CD4-positive, alpha-beta memory T cell (primary cell): Measurements from ENCODE around the gene ESPN. TPM values are rescaled to one million over a fixed set of nuclear protein-coding genes. Genes with fewer than 3 reads are reported as not detected.
"Not testable (repeated sequence)": the region's sequence is repeated elsewhere in the genome, so short reads cannot be mapped to it uniquely, and the experiment has no call there.

ENCODE experiments used
- CTCF ChIA-PET: fragments of 350-600 bp; sonication (Branson Sonifier 250); formaldehyde crosslinking; loops from one replicate; lab custom pipeline; 2021; ENCODE audit warnings: inconsistent platforms; ENCODE audit not compliant: partially characterized antibody; lab: Charles Lee
- POLR2A ChIA-PET: fragments of 350-600 bp; sonication (Branson Sonifier 250); formaldehyde crosslinking; loops from one replicate; lab custom pipeline; 2021; ENCODE audit not compliant: partially characterized antibody; lab: Charles Lee
- DNase-seq, 5 donors: peaks; one replicate each; pipeline versions ENCODE4 v3.0.0 to v3.0.0-alpha.2; 2020 to 2022; ENCODE audit warnings: mixed read lengths in 1 of 5
- H3K27ac ChIP-seq: one replicate; pipeline ENCODE4 v1.7.0; 2013; ENCODE audit warnings: low read depth, low read length
- H3K27me3 ChIP-seq: 2 replicates; pipeline ENCODE4 v1.7.0; 2013; ENCODE audit warnings: mild to moderate bottlenecking, low read length, moderate library complexity; ENCODE audit not compliant: insufficient read depth
- H3K36me3 ChIP-seq: 2 replicates; pipeline ENCODE4 v1.7.0; 2013; ENCODE audit warnings: mild to moderate bottlenecking, low read length, moderate library complexity; ENCODE audit not compliant: insufficient read depth
- H3K4me1 ChIP-seq: 2 replicates; pipeline ENCODE4 v1.7.0; 2013; ENCODE audit warnings: mild to moderate bottlenecking, low read length, moderate library complexity; ENCODE audit not compliant: insufficient read depth
- H3K4me3 ChIP-seq, 2 donors: one replicate each; pipeline ENCODE4 v1.7.0; 2013; ENCODE audit warnings: low read length in 2 of 2, mild to moderate bottlenecking in 1 of 2
- H3K9me3 ChIP-seq, 2 donors: one replicate each; pipeline ENCODE4 v1.7.0; 2013; ENCODE audit warnings: low read length in 2 of 2, control low read depth in 1 of 2; ENCODE audit not compliant: control insufficient read depth in 1 of 2
- H3K27ac Mint-ChIP-seq, 7 donors: one replicate each; pipeline ENCODE4 v1.8.0; 2020 to 2021; ENCODE audit warnings: mixed read lengths in 7 of 7, mild to moderate bottlenecking in 6 of 7, inconsistent platforms in 3 of 7, moderate library complexity in 3 of 7
- H3K27me3 Mint-ChIP-seq, 2 donors: one replicate each; pipeline ENCODE4 v1.8.0; 2020 to 2021; ENCODE audit warnings: mixed read lengths in 2 of 2
- H3K36me3 Mint-ChIP-seq, 2 donors: one replicate each; pipeline ENCODE4 v1.8.0; 2020 to 2021; ENCODE audit warnings: mixed read lengths in 2 of 2, inconsistent platforms in 1 of 2, mild to moderate bottlenecking in 1 of 2
- H3K4me1 Mint-ChIP-seq, 4 donors: one replicate each; pipeline ENCODE4 v1.8.0; 2020 to 2021; ENCODE audit warnings: mixed read lengths in 4 of 4, mild to moderate bottlenecking in 1 of 4
- H3K4me3 Mint-ChIP-seq, 8 donors: one replicate each; pipeline ENCODE4 v1.8.0; 2020 to 2021; ENCODE audit warnings: mixed read lengths in 8 of 8, mild to moderate bottlenecking in 7 of 8, moderate library complexity in 6 of 8, inconsistent platforms in 3 of 8
- H3K9me3 Mint-ChIP-seq, 8 donors: one replicate each; pipeline ENCODE4 v1.8.0; 2020 to 2021; ENCODE audit warnings: mixed read lengths in 8 of 8, mild to moderate bottlenecking in 5 of 8, inconsistent platforms in 3 of 8, moderate library complexity in 1 of 8
- intact Hi-C: fragments of 100-400 bp; cut with micrococcal nuclease; formaldehyde crosslinking; loops from one replicate; pipeline ENCODE4 v1.15.1; 2023
- polyA plus RNA-seq, 2 donors: library from polyadenylated mRNA; unstranded; fragments of 300-500 nt; fragmentation: Illumina TruSeq; gene quantifications; one replicate each; pipeline ENCODE4 v1.2.3, GENCODE V29; 2021
- total RNA-seq, 2 experiments: library from RNA; stranded (reverse); gene quantifications; one replicate each; pipeline ENCODE4 v1.2.3, GENCODE V29; 2021

The ESPN gene
- total and polyA plus RNA-seq, 4 experiments from 2014 or later: 0.48 to 13.5 (median 6.3) TPM

DNA sequence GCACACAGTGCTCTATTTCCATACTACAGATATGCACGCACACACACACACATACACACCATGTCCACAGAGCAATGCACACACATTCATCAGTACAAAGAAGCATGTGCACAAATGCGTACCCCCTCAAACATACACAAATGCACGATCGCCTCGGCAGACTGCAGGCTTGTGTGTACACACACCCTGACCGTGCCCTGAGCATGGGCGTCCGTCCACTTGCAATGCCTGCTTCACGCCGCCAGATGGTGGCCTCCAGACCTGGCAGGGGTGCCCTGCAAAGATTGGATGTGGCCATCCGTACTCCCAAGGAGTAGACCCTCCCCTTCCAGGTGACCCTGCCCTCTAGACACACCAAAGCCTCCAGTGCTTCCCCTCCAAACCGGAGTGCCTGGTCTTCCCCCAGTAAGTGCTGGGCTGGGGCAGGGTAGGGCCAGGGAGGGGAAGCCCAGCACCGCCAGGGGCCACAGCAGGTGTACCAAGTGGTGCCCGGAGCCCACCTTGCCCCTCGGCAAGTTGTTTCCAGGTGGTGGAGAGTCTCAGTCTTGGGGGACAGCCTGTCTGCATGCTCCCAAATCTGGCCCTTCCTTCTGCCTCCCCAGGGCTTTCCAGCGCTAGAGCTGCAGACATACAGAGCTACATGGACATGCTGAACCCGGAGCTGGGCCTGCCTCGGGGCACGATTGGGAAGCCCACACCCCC is 20.6 kb downstream of the ESPN start:
- H3K27ac Mint-ChIP-seq: peak overlapping the region in 2 of 7 donors; percentile 7 to 22
- Histone ChIP-seq H3K4me1 (peaks cover 36% of the 10 kb centered on the region), H3K4me3 (no peak overlapping the region), H3K9me3 (no peaks in the 10 kb centered on the region), H3K27me3 (peaks cover 11% of the 10 kb centered on the region), H3K27ac (no peak overlapping the region), H3K36me3 (no peaks in the 10 kb centered on the region)
- intact Hi-C loops: no loop called here
- CTCF ChIA-PET: interaction anchor here (0.8 to 2.0 kb wide), 7 partner anchors 9 to 30 kb away, joined by 3 to 9 read pairs (median 4); partner anchors contain the start of gene TNFRSF25
- peak overlapping the region in 1 of 8 donors; percentile 11 for H3K4me3 Mint-ChIP-seq
- H3K27me3 Mint-ChIP-seq: peaks cover 18 to 19% of the 10 kb centered on the region in 2 donors
- no peaks in the 10 kb centered on the region for H3K36me3 Mint-ChIP-seq
- DNase-seq: peak in 1 of 5 donors; percentile 47
- H3K9me3 Mint-ChIP-seq: peaks cover 0 to 1% (median 0%) of the 10 kb centered on the region in 8 donors
- POLR2A ChIA-PET: interaction anchor here (18.5 kb wide), 1 partner anchor 15 kb away, joined by 390 read pairs; the partner anchor contains the start of gene TNFRSF25
- H3K4me1 Mint-ChIP-seq: peaks cover 13 to 24% (median 19%) of the 10 kb centered on the region in 4 donors

DNA sequence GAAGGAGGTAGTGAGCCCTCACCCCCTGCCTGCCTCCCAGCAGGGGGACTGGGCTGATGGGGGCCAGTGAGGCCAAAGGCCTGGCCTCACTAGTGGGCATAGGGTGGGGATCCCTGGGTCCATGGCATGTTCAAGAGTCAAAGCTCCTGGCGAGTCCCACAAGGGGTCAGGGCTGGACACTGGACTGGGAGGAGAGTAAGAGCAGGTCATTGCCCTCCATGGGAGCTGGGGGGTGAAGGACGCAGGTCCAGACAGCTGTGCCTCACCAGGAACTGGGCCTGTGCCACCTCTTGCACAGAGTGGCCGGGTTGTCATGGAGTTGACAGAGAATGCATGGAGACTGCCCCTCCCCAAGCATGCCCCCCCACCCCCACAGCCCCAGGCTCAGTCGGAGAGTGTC is 21.4 kb downstream of the ESPN start:
- peaks cover 11% of the 10 kb centered on the region for H3K27me3 ChIP-seq
- Mint-ChIP-seq H3K27me3 (peaks cover 23 to 25% of the 10 kb centered on the region in 2 donors), H3K4me3 (peak overlapping the region in 3 of 8 donors; percentile 39 to 68 (median 46)), H3K4me1 (peaks cover 13 to 31% (median 20%) of the 10 kb centered on the region in 4 donors)
- H3K36me3 Mint-ChIP-seq, H3K9me3 ChIP-seq, H3K27ac Mint-ChIP-seq, H3K27ac ChIP-seq, DNase-seq, H3K36me3 ChIP-seq, intact Hi-C loops, H3K9me3 Mint-ChIP-seq, H3K4me3 ChIP-seq: not testable (repeated sequence)
- H3K4me1 ChIP-seq: peaks cover 34% of the 10 kb centered on the region
- CTCF ChIA-PET: interaction anchor here (0.8 to 2.0 kb wide), 6 partner anchors 8 to 30 kb away, joined by 3 to 9 read pairs (median 4); partner anchors contain the start of gene TNFRSF25
- POLR2A ChIA-PET: interaction anchor here (18.5 kb wide), 1 partner anchor 14 kb away, joined by 390 read pairs; the partner anchor contains the start of gene TNFRSF25

DNA sequence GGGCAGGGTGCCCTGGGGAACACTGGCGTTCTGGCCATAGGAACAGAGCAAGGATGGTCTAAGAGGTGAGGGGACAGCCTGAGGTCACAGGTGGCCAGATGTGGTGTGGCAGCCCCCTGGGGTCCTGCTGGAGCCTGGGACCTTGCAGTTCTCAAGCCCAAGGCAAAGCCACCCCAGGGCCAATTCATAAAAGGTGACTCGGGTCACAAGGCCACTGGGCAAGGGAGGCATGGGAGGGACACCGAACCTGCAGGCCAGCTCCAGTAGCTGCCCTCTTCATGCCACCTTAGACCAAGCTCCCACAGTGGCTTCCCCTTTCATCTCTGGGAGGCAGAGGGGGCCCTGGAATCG is 22.1 kb downstream of the ESPN start:
- no peaks in the 10 kb centered on the region for H3K9me3 ChIP-seq
- Mint-ChIP-seq H3K27me3 (peaks cover 20 to 25% of the 10 kb centered on the region in 2 donors), H3K36me3 (no peaks in the 10 kb centered on the region), H3K4me3 (peak overlapping the region in 6 of 8 donors; percentile 41 to 69 (median 58)), H3K27ac (no peak overlapping the region), H3K9me3 (peaks cover 0 to 1% (median 0%) of the 10 kb centered on the region in 8 donors), H3K4me1 (peaks cover 13 to 31% (median 20%) of the 10 kb centered on the region in 4 donors)
- H3K36me3 ChIP-seq: no peaks in the 10 kb centered on the region
- ChIA-PET CTCF (interaction anchor here (1.2 to 2.6 kb wide), 4 partner anchors 13 to 40 kb away, joined by 3 to 9 read pairs (median 8); partner anchors contain the start of gene TNFRSF25), POLR2A (interaction anchor here (2.0 to 18.5 kb wide), 2 partner anchors 13 to 44 kb away, joined by 8 to 390 read pairs; partner anchors contain the start of genes PLEKHG5 and TNFRSF25)
- peaks cover 11% of the 10 kb centered on the region for H3K27me3 ChIP-seq
- H3K4me1 ChIP-seq: peaks cover 32% of the 10 kb centered on the region
- H3K4me3 ChIP-seq: no peak overlapping the region
- intact Hi-C loops: loop anchor here (1.0 kb wide), 1 partner anchor 29 kb away; no protein-coding TSS in a partner anchor
- DNase-seq: no peak
- no peak overlapping the region for H3K27ac ChIP-seq

DNA sequence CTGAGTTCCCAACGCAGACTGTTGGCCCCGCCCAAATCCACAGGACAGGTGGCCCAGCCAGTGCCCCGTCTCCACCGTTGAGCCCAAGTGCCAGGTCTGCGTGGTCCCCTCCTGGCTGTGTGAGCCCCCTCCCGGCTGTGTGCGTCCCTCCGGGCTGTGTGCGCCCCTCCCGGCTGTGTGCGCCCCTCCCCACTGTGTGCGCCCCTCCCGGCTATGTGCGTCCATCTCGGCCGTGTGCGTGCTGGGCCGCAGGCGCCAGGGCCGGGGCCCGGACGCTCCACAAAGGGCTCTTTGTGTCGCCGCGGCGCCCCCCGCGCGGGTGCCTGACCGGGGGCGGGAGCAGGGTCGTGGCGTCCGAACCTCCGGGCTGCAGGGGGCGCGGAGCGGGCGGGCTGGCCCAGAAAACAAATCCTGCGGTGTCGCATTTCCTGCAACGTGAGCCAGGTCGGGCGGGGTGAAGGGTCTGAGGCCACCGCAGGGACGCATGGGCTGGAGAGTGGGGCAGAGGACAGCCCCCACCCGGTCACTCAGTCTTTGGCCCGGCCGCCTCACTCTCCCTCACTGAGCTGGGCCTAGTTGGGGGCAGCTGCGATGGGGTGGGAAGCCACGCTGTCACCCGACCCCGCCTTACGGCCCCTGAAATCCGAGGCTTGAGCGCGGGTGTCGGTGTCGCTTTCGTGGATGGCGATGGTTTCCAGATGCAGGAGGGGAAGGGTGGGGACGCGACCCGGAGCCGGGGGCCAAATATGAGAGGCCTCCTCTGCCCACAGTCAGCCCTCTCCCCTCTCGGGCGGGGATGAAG is 22.6 kb downstream of the ESPN start:
- H3K36me3 Mint-ChIP-seq: no peaks in the 10 kb centered on the region
- Histone ChIP-seq H3K4me1 (peaks cover 32% of the 10 kb centered on the region), H3K9me3 (no peaks in the 10 kb centered on the region), H3K4me3 (peak overlapping the region in 1 of 2 donors; percentile 32), H3K36me3 (no peaks in the 10 kb centered on the region), H3K27me3 (peaks cover 11% of the 10 kb centered on the region), H3K27ac (no peak overlapping the region)
- DNase-seq: peak in 1 of 5 donors; percentile 26
- ChIA-PET POLR2A (interaction anchor here (1.2 to 18.5 kb wide), 3 partner anchors 13 to 44 kb away, joined by 3 to 390 read pairs (median 8); partner anchors contain the start of genes PLEKHG5 and TNFRSF25), CTCF (interaction anchor here (0.9 to 5.7 kb wide), 7 partner anchors 10 to 39 kb away, joined by 3 to 53 read pairs (median 9); partner anchors contain the start of gene TNFRSF25)
- H3K4me1 Mint-ChIP-seq: peaks cover 13 to 31% (median 20%) of the 10 kb centered on the region in 4 donors
- H3K4me3 Mint-ChIP-seq: peak overlapping the region; percentile 58 to 77 (median 68)
- peaks cover 0 to 1% (median 0%) of the 10 kb centered on the region in 8 donors for H3K9me3 Mint-ChIP-seq
- H3K27me3 Mint-ChIP-seq: peaks cover 20 to 25% of the 10 kb centered on the region in 2 donors
- intact Hi-C loops: loop anchor here (1.0 kb wide), 1 partner anchor 28 kb away; no protein-coding TSS in a partner anchor
- H3K27ac Mint-ChIP-seq: peak overlapping the region in 3 of 7 donors; percentile 2 to 66 (median 50)

DNA sequence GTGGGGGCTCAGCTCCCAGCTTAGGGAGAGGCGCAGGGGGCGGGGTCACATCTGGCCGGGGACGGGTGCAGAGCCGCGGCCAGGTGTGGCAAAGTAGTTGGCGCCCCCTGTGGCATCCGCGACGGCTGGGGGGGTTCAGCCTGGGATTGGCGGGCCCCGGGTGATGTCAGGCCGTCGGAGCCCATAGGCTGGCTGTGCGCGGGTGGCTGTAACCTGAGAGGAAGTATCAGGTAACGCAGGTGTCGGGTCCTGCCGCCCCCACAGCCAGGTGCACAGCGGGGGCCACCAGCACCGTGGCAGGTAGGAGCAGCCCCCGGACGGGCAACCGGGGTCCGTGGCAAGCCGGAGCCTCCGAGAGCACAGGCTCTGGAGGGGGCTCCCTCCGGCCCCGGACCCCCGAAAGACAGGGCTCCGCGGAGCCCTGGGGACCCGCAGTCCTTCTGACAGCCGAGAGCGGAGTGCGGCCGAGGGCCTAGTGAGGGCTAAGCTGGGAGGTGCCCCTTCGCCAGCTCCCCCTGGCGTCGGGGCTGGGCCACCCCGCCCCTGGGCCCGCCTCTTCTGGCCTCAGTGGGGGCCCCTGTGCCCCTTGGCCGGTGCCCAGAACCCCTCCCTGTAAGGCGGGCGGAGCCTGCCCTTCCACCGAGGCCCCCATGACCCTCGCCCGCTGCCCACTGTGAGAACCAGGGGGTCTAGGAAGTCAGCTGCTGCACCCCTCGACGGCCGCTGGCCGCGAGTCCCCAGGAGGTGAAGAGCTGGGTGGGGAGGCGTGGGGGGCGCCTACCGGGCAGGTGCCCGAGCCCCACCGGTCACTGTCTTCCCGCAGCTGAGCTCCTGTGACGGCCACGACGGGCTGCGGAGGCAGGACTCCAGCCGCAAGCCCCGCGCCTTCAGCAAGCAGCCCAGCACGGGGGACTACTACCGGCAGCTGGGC is 23.5 kb downstream of the ESPN start:
- Mint-ChIP-seq H3K4me3 (peak overlapping the region; percentile 58 to 77 (median 68)), H3K27me3 (peaks cover 20 to 27% of the 10 kb centered on the region in 2 donors), H3K27ac (peak overlapping the region in 4 of 7 donors; percentile 2 to 66 (median 32)), H3K4me1 (peaks cover 13 to 32% (median 21%) of the 10 kb centered on the region in 4 donors), H3K9me3 (peaks cover 0 to 1% (median 0%) of the 10 kb centered on the region in 8 donors), H3K36me3 (no peaks in the 10 kb centered on the region)
- no peaks in the 10 kb centered on the region for H3K9me3 ChIP-seq
- peaks cover 32% of the 10 kb centered on the region for H3K4me1 ChIP-seq
- H3K4me3 ChIP-seq: peak overlapping the region in 1 of 2 donors; percentile 32
- ChIA-PET CTCF (interaction anchor here (0.9 to 5.7 kb wide), 9 partner anchors 9 to 38 kb away, joined by 3 to 53 read pairs (median 9); partner anchors contain the start of gene TNFRSF25), POLR2A (interaction anchor here (0.8 to 18.5 kb wide), 4 partner anchors 12 to 43 kb away, joined by 3 to 390 read pairs (median 6); partner anchors contain the start of genes PLEKHG5 and TNFRSF25)
- intact Hi-C loops: loop anchor here (1.0 kb wide), 1 partner anchor 27 kb away; no protein-coding TSS in a partner anchor
- DNase-seq: peak in 4 of 5 donors; percentile 61 to 80 (median 62)
- peaks cover 11% of the 10 kb centered on the region for H3K27me3 ChIP-seq
- H3K36me3 ChIP-seq: no peaks in the 10 kb centered on the region
- no peak overlapping the region for H3K27ac ChIP-seq
